MM.1S (cell line): ENCODE results near the gene ADARB2.

Experiments used
- DNase-seq: peaks from one replicate; pipeline ENCODE4 v3.0.0-alpha.2; 2015
- H2AFZ ChIP-seq: fragments of 300-600 bp; sonication (generic); 2 replicates; pipeline ENCODE4 v1.6.0; 2016; ENCODE audit warnings: antibody characterized with exemption, low read length
- H3F3A ChIP-seq: fragments of 300-600 bp; sonication (generic); 2 replicates; pipeline ENCODE4 v1.6.1; 2016; ENCODE audit warnings: mild to moderate bottlenecking, antibody characterized with exemption, low read length, moderate library complexity, mixed read lengths; ENCODE audit not compliant: insufficient read depth
- H3K27ac ChIP-seq: fragments of 300-600 bp; sonication (generic); 2 replicates; pipeline ENCODE4 v1.5.1; 2016; ENCODE audit warnings: mild to moderate bottlenecking, low read length
- H3K27me3 ChIP-seq: fragments of 300-600 bp; sonication (generic); replicated peaks from 2 replicates; pipeline ENCODE4 v1.6.0; 2016; ENCODE audit warnings: low read length; ENCODE audit not compliant: insufficient read depth
- H3K36me3 ChIP-seq: fragments of 300-600 bp; sonication (generic); replicated peaks from 2 replicates; pipeline ENCODE4 v1.6.1; 2016; ENCODE audit warnings: mild to moderate bottlenecking, low read length, mixed read lengths; ENCODE audit not compliant: insufficient read depth
- H3K4me1 ChIP-seq: fragments of 300-600 bp; sonication (generic); 2 replicates; pipeline ENCODE4 v1.6.1; 2016; ENCODE audit warnings: low read length, mixed read lengths
- H3K4me2 ChIP-seq: fragments of 300-600 bp; sonication (generic); 2 replicates; pipeline ENCODE4 v1.6.0; 2016; ENCODE audit warnings: low read depth, low read length
- H3K4me3 ChIP-seq: fragments of 300-600 bp; sonication (generic); 2 replicates; pipeline ENCODE4 v1.5.1; 2016; ENCODE audit warnings: low read length, mixed read lengths
- H3K79me2 ChIP-seq: fragments of 300-600 bp; sonication (generic); 2 replicates; pipeline ENCODE4 v1.6.1; 2016; ENCODE audit warnings: mixed run types, low read length, mixed read lengths
- H3K9ac ChIP-seq: fragments of 300-600 bp; sonication (generic); 2 replicates; pipeline ENCODE4 v1.6.1; 2016; ENCODE audit warnings: low read length, mixed read lengths
- H3K9me2 ChIP-seq: fragments of 300-600 bp; sonication (generic); replicated peaks from 2 replicates; pipeline ENCODE4 v1.6.1; 2016; ENCODE audit warnings: mild to moderate bottlenecking, low read length, mixed read lengths; ENCODE audit not compliant: insufficient read depth
- H3K9me3 ChIP-seq: fragments of 300-600 bp; sonication (generic); replicated peaks from 2 replicates; pipeline ENCODE4 v1.6.1; 2016; ENCODE audit warnings: mild to moderate bottlenecking, low read length, mixed read lengths; ENCODE audit not compliant: insufficient read depth
- H4K20me1 ChIP-seq: fragments of 300-600 bp; sonication (generic); 2 replicates; pipeline ENCODE4 v1.6.1; 2016; ENCODE audit warnings: mild to moderate bottlenecking, low read length, moderate library complexity, mixed read lengths; ENCODE audit not compliant: insufficient read depth
- CTCF ChIP-seq: fragments of 300-600 bp; sonication (generic); IDR thresholded peaks from 2 replicates; pipeline ENCODE4 v1.5.1; 2016; ENCODE audit warnings: antibody characterized with exemption, low read length, mixed read lengths
- EZH2 ChIP-seq: fragments of 300-600 bp; sonication (generic); optimal IDR thresholded peaks from 2 replicates; pipeline ENCODE3; 2017; ENCODE audit warnings: low read depth, mild to moderate bottlenecking, antibody characterized with exemption, low read length, mixed read lengths
- EZH2phosphoT487 ChIP-seq: fragments of 300-600 bp; sonication (generic); IDR thresholded peaks from 2 replicates; pipeline ENCODE4 v1.6.1; 2018; ENCODE audit warnings: antibody characterized with exemption, low read length

The ADARB2 gene

GRCh38 chr10:1402816-1403507, 334.4 kb downstream of the ADARB2 start:
- H3K4me3 ChIP-seq = no peak overlapping the region
- H3K9me2 ChIP-seq = no peaks in the 10 kb centered on the region
- no peaks in the 10 kb centered on the region; the same call in 1 of the 2 replicates for H3K27me3 ChIP-seq
- H3F3A ChIP-seq = no peaks in the 10 kb centered on the region
- H3K9me3 ChIP-seq = no peaks in the 10 kb centered on the region
- H3K36me3 ChIP-seq = no peaks in the 10 kb centered on the region
- H3K4me1 ChIP-seq = no peaks in the 10 kb centered on the region
- no peak overlapping the region for H3K4me2 ChIP-seq
- DNase-seq = no peak
- no peak overlapping the region for H3K9ac ChIP-seq
- H2AFZ ChIP-seq = no peak overlapping the region
- H3K79me2 ChIP-seq = no peaks in the 10 kb centered on the region
- H3K27ac ChIP-seq = no peak overlapping the region
- TF ChIP-seq EZH2 (no peak), EZH2phosphoT487 (no peak), CTCF (no peak)
- H4K20me1 ChIP-seq = no peaks in the 10 kb centered on the region

DNA sequence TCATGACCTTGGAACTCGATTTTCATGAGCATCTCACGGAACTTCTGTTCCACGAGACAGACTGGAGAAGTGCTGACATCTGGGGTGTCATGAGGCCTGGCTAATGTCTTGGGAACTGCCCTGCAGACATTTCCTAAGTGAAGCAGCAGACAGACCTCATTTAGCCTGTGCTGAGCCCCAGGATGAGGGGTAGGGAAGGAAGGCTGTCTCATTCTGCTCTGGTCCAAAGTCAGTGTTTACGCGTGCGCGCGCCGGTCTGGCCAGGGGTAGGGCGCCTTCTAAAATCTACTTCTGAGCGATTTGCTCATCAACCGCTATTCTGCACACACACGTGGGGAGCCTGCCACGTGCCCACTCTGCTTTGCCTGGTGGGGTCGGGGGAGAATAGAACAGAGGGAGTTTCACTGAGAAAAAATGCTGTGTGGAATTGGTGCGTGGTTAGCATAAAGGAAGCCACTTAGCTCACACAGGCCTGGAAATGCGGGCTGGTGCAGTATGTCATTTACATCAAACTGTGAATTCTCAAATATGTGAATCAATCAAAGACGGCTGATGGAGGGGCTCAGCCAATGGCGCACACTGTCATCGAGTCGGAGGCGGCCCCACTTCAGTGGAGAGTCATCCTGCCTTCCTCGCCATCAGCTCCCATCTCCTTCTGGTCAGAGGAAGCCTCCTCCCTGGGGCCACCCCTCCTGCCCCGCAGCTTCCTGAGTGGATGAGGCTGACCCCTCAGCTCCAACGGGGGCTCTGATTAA, 335.1 kb downstream of the ADARB2 start:
- no peak for TF ChIP-seq EZH2phosphoT487
- TF ChIP-seq EZH2 = no peak
- no peak for TF ChIP-seq CTCF
- no peaks in the 10 kb centered on the region for H3K27me3 ChIP-seq
- no peak overlapping the region for H2AFZ ChIP-seq
- no peak overlapping the region for H3K27ac ChIP-seq
- no peaks in the 10 kb centered on the region for H4K20me1 ChIP-seq
- H3K79me2 ChIP-seq = no peaks in the 10 kb centered on the region
- no peak overlapping the region for H3K9ac ChIP-seq
- no peak overlapping the region for H3K4me2 ChIP-seq
- no peaks in the 10 kb centered on the region for H3K4me1 ChIP-seq
- H3K9me3 ChIP-seq = no peaks in the 10 kb centered on the region
- no peak overlapping the region for H3K4me3 ChIP-seq
- no peaks in the 10 kb centered on the region for H3K36me3 ChIP-seq
- H3K9me2 ChIP-seq = no peaks in the 10 kb centered on the region
- DNase-seq = no peak
- H3F3A ChIP-seq = no peaks in the 10 kb centered on the region

DNA sequence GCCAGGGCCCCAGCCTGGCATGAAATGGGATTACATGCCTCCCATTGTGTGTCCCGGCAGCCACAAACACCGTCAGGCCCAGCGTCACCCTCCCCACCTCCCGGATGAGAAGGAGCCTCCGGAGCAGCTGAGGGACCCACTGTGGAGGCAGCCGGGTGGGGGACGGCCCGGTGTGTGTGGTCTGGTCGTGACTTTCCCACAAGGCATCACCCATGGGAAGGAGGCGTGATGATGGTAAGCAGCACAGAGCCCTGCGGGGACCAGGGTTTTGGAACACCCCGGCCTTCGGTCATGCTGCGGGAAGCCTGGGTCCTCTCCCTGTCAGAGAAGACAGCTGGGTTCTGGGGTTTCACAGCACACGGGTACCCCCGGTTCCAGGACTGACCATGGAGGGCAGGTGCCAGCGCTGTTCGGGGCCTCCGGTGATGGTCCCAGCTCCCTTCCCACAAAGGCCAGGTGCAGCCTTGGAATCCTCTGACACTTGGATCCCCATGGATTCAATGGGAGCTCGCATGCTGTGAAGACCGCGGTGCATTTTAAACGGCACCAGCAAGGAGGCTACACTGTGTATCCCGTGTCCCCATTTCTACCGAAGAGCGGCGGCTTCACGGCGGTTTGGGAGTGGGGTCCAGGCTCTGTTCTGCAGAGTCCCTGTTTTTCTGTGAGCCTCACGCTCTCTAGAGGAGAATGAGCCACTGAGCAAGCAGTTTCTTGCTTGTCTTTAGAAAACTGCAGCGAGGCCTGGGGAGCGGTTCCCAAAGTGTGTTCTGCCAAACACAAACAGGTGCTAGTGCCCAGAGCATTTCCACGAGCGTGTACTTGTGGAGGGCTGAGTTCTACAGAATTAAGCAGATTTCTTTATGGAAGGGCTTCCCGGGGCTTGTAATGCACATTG, 336.0 kb downstream of the ADARB2 start:
- H3K4me1 ChIP-seq = no peaks in the 10 kb centered on the region
- no peaks in the 10 kb centered on the region for H3K27me3 ChIP-seq
- H3K9me3 ChIP-seq = no peaks in the 10 kb centered on the region
- no peaks in the 10 kb centered on the region for H3K36me3 ChIP-seq
- H3K9ac ChIP-seq = no peak overlapping the region
- no peak overlapping the region for H3K27ac ChIP-seq
- no peaks in the 10 kb centered on the region for H4K20me1 ChIP-seq
- H2AFZ ChIP-seq = no peak overlapping the region
- DNase-seq = no peak
- no peaks in the 10 kb centered on the region for H3K79me2 ChIP-seq
- H3F3A ChIP-seq = no peaks in the 10 kb centered on the region
- H3K9me2 ChIP-seq = no peaks in the 10 kb centered on the region
- no peak overlapping the region for H3K4me2 ChIP-seq
- H3K4me3 ChIP-seq = no peak overlapping the region
- TF ChIP-seq EZH2 = no peak
- no peak for TF ChIP-seq CTCF
- no peak for TF ChIP-seq EZH2phosphoT487
